LHCN-M2 (cell line): ENCODE measurements around the gene PSMC3. TPM values are rescaled to one million over a fixed set of nuclear protein-coding genes. Genes with fewer than 3 reads are reported as not detected.
A peak's percentile ranks its signal among the peaks of the same experiment; 100 is the strongest.

ENCODE experiments used
- DNase-seq: peaks from one replicate; pipeline ENCODE4 v3.0.0-alpha.2; 2012; ENCODE audit warnings: low read depth
- total RNA-seq: library from RNA; depleted of rRNA; stranded (reverse); fragments of >200 nt; gene quantifications from 2 replicates; pipeline ENCODE4 v1.2.3, GENCODE V29; 2014

Gene PSMC3
- total RNA-seq, 1 experiment from 2014 or later: 268 TPM

DNA sequence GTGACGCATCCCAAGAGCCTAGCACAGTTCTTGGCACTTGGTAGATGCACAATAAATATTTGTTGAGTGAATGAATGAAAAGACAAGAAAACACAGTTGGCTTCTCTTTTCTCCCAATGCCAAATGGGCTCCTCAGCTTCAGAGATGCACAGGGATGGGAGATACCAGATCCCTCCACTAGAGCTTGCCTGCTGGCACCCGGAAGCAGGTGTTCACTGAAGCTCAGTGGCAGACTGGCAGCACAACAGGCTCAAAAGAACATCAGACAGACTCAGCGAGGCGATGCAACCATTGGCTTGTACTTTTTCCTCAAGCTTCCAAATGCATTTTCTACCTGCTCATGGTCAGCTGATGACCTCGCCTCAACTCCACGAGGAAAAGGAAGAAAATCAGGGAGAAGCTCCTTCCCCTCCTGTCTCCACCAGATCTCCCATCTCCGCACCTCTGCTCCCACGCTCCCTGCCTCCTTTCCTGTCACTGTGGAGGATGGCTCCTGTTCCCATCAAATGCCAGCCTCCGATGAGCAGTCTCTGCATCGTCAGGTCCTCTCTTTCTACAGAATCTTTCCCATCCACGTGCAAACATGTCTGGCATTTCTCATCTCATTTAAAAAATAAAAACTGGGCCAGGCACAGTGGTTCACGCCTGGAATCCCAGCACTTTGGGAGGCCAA, 16.9 kb upstream of the PSMC3 start:
- no peak for DNase-seq

DNA sequence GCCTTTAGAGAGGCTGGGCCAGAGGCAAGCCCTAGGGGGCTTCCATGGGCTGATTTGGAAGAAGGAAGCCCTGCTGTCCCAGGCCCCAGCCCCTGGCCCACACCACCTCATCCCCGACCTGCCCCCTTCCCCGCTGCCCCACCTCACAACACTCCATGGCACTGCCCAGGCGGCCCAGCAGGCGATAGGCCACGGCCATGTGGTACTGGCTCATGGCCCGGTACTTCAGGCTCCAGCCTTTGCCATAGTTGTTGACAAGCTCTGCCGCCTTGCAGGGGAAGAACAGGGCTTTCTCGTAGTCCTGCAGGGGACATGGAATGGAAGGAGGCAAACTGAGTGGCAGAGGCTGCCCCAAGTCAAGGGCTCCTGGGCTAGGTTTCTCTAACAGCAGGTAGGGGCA, 16.3 kb upstream of the PSMC3 start:
- no peak for DNase-seq

DNA sequence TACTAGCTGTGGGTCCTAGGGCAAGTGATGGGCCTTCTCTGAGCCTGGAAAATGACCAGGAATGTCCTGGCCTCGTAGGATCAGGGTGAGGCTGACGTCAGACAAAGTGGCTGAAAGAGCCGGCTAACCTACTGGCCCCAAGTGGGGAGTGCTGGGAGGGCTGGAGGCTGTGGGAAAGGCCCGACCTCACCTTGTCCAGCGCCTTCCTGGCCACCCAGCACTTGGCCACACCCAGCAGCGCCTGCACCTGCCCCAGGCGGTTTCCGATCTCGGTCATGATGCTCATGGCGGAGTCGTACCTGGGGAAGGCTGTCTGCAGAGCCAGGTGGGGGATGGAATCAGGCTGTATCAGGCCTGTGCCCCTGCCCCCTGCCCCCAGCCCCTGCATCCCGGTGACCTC, 15.2 kb upstream of the PSMC3 start:
- no peak for DNase-seq

DNA sequence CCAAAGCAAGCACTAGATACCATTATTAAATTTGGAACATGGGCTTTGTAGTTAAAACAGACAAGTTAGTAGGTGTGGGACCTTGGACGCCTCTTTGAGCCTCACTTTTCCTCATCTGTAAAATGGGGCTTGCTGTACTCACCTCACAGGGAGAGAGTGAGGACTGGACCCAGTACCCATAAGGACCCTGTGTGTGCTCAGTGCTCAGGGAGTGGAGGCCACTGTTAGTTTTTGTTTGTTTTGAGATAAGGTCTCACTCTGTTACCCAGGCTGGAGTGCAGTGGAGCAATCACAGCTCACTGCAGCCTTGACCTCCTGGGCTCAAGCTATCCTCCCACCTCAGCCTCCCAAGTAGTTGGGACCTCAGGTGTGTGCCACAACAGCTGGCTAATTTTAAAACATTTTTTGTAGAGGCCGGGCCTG, 13.8 kb upstream of the PSMC3 start:
- DNase-seq: no peak

DNA sequence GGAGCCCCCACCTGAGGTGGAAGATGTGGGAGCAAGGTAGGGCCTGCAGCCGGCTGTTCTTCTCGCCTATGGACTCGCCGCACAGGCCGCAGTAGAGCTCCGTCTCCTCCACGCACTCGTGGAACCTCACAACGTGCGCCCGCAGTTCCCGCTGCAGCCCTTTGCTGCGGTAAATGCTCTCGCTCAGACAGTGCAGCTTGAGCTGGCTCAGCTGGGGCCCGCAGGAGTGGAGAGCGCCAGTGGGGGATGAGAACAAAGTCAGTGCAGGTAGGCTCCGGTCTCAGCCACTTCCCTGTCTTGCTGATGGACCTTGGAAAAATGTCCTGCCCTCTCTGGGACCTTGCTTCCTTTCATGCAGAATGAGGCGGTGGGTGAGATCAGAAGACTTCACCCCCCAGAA, 12.5 kb upstream of the PSMC3 start:
- DNase-seq: no peak

DNA sequence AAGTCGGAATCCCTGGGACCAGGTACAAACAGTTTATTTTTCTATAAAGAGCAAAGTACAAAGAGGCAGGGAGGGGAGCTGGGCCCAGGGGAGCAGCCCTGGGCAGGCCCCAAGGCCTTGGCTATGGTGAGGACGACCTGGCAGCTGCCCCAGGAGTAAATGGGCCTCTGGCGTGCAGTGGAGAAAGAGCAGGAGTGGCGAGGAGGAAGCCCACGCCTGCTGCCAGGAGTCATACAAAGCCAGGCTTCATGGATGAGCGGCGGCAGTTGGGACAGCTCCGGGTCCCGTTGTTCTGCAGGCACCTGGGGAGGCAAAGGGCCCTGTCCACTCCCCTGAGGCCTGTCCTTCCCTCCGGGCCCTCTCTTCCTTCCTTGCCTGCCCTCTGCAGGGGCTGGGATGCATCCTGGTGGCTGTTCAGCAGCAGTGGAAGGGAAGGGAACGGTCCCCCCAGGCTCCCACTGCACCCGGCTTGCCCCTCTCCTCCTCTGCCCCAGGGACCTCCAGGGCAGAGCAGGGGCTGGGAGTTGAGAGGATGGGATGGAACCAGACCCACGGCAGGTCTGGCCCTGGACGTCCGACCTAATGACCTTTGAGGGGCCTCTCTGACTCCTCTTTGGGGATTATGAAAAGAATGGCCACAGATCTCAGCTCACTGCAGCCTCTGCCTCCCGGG, 11.6 kb upstream of the PSMC3 start:
- DNase-seq: no peak

DNA sequence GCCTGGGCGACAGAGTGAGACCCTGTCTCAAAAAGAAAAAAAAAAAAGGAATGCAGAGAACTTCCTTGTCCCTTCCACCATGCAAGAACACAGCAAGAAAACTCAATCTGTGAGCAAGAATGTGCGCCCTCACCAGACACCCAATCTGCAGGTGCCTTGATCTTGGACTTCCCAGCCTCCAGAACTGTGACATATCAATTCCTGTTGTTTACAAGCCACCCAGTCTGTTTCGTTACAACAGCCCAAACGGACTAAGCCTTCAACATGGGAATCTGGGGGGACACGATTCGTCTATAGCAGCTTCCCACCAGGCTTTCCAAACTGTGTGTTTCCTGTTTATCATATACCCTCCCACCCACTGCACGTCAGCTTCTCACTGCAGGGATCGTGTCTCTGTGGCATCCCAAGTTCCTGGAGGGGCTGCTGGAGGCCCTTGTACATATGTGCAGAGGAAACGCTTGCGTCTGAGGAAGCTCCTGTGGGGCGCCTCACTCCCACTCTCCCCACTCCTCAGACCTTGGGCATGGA, 11.0 kb upstream of the PSMC3 start:
- no peak for DNase-seq

DNA sequence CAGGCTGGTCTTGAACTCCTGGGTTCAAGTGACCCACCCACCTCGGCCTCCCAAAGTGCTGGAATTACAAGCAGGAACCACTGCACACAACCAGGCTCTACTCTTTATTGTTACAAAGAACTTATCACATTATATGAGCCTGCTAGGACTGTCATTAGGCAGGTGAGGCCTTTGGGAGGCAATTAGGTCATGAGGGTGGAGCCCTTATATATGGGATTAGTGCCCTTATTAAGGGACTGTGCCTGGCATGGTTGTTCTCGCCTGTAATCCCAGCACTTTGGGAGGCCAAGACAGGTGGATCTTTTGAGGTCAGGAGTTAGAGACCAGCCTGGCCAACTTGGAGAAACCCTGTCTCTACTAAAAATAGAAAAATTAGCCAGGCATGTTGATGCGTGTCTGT, 10.5 kb upstream of the PSMC3 start:
- no peak for DNase-seq

DNA sequence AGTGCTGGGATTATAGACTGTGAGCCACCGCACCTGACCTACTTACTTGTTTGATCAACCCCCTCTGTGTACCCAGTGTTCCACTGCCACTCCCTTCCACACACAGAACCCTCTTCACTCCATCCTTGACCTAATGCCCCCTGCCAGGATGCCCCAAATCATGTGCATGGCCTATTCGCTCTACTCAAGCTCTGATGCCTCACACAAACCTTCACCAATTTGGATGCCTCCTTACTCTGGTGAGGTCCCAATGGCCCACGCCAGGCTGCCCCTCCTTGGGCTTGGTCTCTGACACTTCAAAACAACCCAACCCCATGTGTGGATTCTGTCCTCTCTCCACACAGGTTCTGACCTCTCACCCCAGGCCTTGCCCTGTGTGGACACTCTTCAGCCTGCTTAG, 9.4 kb upstream of the PSMC3 start:
- DNase-seq: no peak

DNA sequence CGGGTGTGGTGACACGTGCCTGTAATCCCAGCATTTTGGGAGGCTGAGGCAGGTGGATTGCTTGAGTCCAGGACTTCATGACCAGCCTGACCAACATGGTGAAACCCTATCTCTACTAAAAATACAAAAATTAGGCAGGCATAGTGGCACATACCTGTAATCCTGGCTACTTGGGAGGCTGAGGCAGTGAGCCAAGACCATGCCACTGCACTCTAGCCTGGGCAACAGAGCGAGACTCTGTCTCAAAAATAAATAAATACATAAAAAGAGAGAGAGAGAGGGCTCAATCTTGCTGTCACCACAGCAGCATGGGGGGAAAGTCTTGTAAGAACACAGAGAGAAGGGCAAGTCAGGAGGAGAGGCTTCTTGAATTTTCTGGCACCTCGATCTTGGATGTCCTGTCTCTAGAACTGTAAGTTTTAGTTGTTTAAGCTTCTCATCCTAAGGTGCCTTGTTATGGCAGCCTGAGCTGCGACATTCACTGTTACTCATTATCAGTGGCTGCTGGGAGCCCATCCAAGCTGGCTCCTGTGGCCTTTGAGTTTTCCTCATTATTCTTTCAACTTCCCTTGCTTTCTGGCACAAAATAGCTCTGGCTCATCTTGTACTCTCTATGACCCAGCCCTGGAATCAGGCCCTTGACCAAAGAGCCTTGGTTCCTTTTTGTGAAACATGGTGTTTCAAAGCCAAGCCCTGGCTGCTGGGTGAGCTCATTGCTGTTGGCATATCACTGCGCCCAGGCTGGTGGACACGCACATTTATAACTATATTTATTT, 8.0 kb upstream of the PSMC3 start:
- peak; percentile 59 for DNase-seq

DNA sequence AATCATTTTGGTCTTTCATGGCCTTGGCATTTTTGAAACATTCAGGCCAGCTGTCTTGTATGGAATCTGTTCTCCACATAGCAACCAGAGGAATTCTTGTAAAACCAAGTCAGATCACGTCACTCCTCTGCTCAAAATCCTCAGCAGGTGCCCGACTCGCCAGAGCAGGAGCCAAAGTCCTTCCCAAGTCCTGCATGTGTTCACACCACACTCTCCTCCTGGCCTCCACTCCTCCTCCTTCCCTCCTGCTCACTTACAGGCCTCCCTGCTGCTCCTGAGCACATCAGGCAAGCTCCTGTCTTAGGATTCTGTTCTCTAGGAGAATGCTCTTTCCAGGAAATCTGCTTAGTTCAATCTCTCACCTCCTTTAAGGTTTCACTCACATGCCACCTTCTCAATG, 6.9 kb upstream of the PSMC3 start:
- DNase-seq: peak; percentile 86

DNA sequence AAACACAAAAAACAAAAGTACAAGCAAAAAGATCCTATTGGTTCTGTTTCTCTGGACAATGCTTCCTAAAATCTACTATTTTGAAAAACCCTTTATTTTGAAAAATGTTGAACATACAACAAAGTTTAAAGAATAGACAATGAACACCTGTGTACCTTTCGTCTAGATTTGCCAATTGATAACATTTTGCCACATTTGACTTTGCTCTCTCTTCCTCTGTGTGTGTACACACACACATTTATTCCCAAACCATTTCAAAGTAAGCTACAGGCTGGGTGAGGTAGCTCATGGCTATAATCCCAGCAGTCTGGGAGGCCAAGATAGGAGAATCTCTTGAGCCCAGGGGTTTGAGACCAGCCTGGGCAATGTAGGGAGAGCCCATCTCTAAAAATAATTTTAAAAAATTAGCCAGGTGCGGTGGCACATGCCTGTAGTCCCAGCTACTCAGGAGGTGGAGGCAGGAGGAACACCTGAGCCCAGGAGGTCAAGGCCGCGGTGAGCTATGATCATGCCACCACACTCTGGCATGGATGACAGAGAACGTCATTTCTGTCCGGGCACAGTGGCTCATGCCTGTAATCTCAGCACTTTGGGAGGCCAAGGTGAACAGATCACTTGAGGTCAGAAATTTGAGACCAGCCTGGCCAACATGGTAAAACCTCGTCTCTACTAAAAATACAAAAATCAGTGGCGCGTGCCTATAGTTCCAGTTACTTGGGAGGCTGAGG, 5.3 kb upstream of the PSMC3 start:
- no peak for DNase-seq

DNA sequence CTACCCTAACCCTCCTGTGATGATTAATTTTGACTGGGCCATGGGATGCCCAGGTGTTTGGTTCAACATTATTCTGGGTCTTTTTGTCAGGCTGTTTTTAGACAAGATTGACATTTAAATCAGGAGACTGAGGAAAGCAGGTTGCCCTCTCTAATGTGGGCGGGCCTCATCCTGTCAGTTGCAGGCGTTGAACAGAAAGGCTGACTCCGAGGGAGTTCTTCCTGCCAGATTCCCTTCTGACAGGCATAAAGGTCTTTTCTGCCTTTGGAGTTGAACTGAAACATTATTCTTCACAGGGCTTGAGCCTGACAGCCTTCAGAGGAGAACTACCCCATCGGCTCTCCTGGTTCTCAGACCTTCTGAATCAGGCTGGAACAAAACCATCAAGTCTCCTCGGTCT, 4.3 kb upstream of the PSMC3 start:
- DNase-seq: no peak

DNA sequence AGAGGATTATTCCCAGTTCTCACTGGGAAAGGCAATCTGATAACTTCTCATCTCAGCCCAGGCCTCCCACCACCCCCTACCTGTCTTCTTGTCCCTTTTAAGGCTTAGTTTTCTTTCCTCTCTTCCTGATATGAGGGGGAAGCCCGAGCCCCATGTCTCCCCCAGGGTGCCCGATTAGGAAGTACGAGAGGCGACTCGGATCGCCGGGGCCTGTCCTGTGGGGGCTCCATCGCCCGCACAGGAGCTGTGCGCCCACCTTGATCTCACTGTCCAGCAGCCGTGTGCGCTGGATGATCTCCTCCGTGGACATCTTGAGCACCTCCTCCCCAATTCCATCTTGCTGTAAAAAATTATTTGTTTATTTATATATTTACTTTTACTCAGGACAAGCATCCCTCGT, 628 bp downstream of the PSMC3 start:
- DNase-seq: no peak

DNA sequence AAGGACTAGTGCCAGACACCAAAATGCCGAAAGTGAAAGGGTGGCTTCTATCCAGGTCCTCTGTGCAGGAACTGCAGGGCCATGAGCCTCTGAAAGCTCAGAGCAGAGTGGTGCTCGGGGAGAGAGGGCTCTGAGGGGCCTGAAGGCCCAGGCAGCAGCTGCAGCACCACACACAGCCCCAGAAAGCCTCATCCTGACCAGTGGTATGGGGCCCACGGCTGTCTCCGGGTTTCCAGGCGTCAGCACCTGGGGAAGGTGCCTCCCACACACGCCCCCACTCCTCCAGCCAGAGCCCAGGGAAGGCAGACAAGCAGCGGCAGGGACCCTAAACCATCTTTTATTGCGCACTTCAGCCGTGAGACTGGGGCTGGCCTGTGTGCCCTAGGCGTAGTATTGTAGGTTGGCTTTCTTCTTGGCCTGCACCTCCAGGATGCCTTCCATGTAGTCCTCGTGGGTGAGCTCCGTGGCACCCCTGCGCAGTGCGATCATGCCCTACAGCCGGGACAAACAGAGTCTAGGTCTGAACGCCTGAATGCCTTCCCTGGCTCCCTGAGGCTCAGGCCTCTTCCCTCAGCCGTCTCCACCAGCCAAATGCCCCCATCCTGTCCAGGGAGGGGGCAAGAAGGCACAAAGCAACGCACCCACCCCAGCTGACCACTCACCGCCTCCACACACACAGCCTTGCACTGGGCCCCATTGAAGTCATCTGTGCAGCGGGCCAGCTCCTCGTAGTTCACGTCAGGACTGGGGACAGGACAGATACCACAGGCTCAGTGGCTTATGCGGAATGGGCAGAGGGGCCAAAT, 7.6 kb downstream of the PSMC3 start:
- DNase-seq: no peak

DNA sequence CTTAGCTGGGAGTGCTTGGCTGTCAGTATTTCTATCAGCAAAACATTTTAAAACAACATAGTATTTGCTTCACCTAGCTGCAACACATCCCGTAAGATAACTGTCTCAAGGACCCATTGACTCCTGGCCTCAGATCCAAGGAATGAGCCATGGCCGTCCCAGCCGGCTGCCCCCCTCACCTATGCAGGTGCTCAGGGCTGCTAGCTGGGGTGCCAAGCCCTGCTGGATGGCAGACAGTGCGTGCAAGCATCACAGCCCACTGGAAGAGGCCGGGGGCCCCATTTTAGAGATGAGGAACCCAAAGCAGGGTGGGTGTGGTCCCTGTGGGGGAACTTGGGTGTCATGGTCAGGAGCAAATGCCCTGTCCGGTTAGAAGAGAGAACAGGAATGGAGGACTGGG, 8.5 kb downstream of the PSMC3 start:
- DNase-seq: no peak

DNA sequence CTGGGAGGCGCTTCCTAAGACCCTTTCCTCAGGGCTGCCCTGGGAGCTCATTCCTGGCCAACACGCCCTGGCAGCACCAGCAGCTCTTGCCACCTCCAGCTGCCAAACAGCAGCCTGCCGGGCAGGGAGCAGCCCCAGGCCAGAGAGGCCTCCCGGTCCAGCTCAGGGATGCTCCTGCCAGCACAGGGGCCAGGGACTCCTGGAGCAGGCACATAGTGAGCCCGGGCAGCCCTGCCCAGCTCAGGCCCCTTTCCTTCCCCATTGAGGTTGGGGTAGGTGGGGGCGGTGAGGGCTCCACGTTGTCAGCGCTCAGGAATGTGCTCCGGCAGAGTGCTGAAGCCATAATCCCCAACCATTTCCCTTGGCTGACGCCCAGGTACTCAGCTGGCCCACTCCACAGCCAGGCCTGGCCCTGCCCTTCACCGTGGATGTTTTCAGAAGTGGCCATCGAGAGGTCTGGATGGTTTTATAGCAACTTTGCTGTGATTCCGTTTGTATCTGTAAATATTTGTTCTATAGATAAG, 10.2 kb downstream of the PSMC3 start:
- peak; percentile 95 for DNase-seq

DNA sequence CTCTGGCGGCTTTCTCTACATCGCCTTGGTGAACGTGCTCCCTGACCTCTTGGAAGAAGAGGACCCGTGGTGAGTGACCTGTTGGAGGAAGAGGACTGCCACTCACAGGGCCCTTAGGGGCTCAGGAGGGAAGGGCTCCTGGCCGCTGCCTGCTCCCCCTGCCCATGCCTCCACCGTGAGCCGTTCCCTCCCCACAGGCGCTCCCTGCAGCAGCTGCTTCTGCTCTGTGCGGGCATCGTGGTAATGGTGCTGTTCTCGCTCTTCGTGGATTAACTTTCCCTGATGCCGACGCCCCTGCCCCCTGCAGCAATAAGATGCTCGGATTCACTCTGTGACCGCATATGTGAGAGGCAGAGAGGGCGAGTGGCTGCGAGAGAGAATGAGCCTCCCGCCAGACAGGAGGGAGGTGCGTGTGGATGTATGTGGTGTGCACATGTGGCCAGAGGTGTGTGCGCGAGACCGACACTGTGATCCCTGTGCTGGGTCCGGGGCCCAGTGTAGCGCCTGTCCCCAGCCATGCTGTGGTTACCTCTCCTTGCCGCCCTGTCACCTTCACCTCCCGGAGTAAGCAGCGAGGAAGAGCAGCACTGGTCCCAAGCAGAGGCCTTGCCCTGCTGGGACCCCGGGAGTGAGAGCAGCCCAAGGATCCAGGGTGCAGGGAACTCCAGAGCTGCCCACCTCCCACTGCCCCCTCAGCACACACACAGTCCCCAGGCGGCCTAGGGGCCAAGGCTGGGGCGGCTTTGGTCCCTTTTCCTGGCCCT, 11.0 kb downstream of the PSMC3 start:
- no peak for DNase-seq

DNA sequence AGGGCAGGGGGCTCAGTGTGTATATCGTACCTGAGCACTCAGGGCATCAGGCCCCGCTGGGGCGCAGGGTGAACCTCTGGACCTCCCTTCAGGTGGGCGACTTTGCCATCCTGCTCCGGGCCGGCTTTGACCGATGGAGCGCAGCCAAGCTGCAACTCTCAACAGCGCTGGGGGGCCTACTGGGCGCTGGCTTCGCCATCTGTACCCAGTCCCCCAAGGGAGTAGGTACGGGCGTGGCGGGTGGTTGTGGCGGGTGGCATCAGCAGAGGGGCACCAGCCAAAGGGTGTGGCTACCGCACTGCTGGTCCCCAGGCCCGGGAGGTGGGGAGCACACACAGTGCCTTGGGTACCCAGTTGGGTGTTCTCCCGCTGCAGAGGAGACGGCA, 11.6 kb downstream of the PSMC3 start:
- no peak for DNase-seq
